GM21526 (cell line): ENCODE measurements around the gene PROCA1.

Experiments used
- ATAC-seq: cut with Tn5 transposase; IDR thresholded peaks from one replicate; pipeline ENCODE4 v1.9.1; 2021; ENCODE audit warnings: moderate library complexity; ENCODE audit not compliant: unreplicated experiment, low FRiP score

PROCA1 gene, protein sequence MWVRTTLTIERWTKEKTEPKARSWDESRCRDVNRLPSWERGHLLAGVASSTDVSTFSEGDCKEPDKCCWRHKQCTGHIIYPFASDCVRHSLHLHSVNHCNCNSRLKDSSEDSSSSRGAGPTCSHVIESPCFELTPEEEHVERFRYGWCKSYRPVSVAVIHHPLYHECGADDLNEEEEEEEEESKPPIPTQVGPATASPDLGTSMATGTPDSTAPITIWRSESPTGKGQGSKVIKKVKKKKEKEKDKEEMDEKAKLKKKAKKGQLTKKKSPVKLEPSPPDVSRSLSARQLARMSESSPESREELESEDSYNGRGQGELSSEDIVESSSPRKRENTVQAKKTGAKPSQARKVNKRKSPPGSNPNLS

DNA sequence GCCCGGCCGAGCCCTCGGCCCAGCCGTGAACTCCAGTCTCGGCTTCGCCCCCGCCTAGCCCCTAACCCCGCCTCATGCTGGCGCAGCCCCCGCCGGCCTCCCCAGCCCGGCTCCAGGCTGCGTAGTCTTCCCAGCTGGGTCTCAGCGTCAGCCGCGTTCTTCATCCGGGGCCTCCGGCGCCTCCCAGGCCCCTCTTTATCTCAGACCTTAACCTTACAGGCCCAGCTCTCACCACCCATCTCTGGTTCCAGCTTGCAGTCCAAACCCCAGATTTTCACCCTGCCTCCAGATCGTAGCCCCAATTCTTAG is at the start of gene PROCA1:
Gene PROCA1 (minus strand): TSS at position 166 of the 309 bp plus-strand sequence. CDS start 228 bp downstream, outside the sequence.
- ATAC-seq: no peak

DNA sequence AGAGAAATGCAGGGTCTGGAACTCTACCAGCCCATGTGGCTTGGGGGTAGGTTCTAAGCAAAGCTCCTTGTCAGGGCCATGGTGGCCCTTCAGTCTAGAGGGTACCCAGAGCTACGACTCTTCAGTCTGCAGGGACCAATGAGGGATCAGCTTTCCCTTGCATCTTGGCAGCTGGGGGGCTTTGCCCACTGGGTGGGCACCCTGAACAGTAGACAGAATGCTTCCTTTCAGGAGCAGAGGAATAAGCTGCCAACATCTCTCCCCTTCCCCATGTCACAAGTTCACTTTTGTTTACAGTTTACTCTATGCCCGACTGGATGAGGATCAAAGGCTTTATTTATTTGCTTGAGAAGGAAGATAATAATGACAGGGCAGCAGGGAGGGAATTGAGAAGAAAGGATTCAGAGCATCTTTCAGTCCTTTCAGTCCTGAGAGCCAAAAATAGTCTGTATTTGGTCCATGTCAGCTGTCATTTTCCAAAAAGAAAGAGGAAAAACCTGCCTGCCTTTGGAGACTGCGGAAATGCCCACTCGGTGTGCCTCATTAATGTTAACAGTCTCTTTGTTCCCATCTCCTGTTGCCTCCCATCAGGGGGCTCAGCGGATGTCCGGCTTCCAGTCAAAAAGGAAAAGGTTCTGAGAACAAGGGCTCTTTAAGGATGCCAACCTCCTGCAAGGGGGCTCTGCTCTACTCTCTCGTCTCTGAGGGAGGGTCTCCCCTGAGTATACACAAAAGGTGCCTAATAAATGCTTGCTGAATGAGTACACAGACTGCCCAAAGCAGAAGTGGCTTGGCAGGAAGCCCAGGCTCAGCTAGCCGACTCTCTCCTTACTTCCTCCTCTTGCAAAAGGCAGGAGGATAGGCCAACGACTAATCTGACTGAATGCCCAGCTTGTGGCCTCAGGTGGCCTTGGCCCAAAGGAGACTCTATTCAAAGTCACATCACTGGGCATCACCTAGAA is 49.2 kb upstream of the PROCA1 start:
- no peak for ATAC-seq

DNA sequence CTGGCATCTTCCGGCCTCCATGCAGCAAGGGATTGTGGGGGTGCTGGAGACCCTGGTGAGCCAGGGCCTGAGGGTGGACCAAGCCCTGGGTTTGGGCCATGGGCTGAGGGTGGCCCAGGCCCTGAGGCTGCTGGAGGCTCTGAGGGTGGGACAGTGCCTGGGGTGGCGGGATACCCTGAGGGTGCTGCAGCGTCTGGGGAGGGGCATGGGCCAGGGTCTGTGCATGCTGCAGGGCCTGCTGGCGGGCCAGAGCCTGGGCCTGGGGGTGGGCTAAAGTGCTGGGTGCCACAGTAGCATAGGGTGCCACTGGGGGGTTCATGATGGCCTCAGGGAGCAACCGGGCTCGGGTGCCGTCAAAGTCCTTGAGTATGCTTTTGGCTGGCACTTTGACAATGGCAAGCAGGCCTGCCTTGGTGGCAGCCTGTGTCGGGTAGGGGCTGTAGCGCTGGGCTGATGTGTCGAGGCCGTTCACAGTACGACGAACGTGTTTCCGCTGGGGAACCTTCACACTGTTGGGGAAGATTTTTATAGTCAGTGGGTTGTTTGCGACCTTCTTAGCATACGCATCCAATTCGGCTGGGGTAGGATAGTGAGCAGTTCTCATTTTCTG is 47.7 kb upstream of the PROCA1 start:
- no peak for ATAC-seq

DNA sequence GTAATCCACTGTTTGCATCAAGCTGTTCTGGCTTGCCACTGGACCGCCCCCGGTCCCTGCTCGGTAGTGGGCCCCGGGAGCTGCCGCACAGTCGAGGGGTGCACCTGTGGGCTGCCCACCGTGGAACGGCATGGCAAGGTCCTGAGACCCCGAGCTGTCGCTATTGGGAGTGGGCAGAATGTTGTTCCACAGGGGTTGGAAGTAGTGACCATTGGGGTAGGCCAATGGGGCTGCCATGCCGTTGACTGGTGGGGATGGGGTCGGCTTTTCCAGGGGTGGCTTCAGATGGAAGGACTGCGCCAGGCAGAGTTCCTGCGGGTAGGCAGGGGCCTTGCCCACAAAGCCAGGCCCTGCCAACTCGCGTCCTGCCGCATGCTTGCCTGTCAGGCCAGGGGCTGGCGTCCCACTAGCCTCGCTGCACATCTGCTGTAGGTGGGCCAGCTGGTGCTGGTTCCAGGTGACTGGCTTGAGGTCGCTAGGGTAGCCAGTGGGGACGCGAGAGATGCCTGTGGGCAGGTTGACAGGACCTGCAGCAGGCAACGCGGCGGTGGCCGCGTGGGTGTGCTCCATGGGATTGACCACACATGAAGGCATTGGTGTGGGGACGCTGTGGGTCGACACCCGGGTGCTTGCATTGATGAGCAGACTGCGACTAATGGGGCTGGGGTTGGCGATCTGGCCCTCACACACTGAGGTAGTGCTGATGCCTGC is 46.9 kb upstream of the PROCA1 start:
- ATAC-seq: no peak

DNA sequence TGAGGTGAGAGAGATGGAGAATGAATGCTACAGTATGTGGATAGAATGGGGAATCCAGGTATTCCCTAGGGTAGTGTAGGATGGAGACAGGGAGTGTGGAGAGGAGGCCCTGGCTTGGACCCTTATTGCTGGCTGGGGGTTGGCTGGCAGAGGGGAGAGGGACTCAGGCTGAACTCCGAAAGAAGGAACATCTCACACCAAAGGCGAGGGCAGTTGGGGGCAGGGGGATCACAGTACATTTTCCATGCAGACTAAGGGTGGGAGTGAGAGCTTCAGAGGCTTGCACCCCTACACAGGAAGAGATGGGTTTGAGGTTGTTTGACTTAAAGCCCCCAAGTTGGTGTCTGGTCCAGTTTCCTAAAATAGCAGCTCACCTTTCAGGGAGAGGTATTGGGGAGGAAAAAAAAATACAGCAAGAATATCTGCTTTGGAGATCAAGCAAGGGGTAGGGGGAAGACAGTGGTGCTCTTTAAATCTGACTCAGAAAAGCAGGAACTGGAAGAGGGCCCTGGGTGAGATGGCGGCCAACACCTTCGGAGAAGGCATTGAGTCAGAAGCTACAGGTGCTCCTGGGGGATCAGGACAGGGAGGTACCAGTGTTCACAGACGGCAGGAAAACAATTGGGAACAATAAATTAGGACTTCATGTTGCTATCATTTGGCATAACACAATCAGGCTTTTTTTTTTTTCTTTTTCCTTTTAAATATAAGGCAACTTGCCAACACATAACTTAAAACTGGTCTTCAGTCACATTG is 44.5 kb upstream of the PROCA1 start:
- no peak for ATAC-seq

DNA sequence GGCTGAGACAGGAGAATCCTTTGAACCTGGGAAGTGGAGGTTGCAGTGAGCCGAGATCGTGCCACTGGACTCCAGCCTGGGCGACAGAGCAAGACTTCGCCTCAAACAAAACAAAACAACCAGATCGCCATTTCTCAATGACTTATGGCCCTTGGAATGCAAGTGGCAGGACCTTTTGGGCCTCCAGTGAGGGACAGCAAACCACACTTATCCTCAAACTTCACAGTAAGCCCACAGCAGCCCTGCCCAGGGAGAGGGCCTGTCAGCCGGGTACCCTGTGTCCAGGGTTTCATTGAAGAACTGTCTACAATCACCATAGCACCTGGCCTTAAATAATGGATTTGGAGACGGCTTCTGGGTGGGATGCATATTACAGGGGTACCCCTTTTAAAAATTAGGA is 43.8 kb upstream of the PROCA1 start:
- no peak for ATAC-seq

DNA sequence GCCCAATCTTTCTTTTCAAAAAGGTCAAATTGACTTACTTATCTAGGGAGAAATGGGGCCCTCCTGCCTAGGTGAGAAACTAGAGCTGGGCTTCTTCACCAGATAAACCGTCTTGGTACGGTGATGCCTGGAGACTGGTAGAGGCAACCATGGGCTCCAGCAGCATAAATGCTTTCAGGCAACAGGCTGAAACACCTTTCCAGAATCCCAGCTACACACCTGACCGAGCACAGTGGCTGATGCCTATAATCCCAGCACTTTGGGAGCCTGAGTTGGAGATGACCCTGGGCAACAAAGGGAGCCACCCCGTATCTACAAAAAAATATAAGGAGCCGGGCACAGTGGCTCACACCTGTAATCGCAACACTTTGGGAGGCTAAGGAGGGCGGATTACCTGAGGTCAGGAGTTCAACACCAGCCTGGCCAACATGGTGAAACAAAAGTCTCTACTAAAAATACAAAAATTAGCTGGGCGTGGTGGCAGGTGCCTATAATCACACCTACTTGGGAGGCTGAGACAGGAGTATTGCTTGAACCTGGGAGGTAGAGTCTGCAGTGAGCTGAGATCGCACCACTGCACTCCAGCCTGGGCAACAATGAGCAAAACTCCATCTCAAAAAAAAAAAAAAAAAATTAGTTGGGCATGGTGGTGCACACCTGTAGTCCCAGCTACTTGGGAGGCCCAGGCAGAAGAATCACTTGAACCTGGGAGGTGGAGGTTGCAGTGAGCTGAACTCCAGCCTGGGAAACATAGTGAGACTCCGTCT is 40.1 kb upstream of the PROCA1 start:
- no peak for ATAC-seq

DNA sequence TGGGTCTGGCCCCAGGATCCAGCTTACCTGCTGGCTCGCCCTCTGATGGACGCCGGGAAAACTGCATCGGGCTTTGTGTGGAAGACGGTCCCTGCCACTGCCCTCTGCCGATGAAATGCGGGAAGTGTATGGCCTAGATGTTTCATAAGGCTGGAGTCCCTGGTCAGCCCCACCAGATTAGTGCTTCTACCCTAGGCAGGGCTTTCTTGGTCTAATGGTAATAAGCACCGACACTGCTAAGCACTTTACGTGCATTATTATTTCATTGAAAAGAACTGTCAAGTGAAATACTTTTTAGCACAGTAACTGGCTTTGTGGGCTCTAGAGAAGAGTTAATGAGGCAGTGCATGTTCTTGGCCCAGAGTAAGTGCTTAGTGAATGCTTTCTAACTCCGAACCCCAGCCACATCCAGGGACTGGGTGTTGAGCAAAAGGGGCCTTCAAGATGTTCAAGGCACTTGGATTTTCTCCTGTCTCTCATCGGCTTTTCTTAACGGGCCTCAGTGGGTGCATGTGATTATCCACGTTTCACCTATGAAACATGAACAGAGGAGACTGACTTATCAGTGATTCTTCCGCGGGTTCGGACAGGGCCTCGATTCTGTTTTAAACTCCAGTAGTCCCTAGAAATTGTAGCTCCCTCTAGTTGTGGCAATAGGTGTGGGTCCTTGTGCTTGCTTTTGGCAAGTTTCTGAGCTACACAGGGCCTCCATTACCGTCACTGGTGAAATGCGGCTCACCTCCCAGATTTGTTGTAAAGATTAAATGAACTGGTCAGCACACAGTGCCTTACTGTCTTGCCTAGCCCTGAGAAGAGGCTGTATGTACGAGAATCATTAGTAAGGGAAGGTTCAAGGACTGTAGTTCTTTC is 38.7 kb upstream of the PROCA1 start:
- peak; percentile 55 for ATAC-seq

DNA sequence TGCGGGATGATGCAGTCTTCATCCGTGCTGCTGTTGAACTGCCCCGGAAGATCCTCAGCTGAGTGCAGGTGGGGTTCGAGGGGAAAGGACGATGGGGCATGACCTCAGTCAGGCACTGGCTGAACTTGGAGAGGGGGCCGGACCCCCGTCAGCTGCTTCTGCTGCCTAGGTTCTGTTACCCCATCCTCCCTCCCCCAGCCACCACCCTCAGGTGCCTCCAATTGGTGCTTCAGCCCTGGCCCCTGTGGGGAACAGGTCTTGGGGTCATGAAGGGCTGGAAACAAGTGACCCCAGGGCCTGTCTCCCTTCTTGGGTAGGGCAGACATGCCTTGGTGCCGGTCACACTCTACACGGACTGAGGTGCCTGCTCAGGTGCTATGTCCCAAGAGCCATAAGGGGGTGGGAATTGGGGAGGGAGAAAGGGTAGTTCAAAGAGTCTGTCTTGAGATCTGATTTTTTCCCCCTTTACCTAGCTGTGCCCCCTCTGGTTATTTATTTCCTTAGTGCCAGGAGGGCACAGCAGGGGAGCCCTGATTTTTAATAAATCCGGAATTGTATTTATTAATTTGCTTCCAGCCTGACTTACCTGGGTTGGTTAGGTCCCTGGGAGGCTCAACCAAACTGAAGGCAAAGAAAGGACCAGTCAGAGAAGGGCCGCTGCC is 38.0 kb upstream of the PROCA1 start:
- ATAC-seq: no peak

DNA sequence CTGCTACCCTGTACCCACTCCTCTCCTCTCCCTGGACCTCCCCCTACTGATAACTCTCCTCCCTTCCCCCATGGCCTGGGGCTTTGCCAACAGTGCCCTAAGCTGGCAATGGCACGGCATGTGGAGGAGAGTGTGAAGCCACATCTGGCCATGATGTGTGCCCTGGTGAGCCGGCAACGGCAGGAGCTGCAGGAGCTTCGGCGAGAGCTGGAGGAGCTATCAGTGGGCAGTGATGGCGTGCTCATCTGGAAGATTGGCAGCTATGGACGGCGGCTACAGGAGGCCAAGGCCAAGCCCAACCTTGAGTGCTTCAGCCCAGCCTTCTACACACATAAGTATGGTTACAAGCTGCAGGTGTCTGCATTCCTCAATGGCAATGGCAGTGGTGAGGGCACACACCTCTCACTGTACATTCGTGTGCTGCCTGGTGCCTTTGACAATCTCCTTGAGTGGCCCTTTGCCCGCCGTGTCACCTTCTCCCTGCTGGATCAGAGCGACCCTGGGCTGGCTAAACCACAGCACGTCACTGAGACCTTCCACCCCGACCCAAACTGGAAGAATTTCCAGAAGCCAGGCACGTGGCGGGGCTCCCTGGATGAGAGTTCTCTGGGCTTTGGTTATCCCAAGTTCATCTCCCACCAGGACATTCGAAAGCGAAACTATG is 37.3 kb upstream of the PROCA1 start:
- no peak for ATAC-seq

DNA sequence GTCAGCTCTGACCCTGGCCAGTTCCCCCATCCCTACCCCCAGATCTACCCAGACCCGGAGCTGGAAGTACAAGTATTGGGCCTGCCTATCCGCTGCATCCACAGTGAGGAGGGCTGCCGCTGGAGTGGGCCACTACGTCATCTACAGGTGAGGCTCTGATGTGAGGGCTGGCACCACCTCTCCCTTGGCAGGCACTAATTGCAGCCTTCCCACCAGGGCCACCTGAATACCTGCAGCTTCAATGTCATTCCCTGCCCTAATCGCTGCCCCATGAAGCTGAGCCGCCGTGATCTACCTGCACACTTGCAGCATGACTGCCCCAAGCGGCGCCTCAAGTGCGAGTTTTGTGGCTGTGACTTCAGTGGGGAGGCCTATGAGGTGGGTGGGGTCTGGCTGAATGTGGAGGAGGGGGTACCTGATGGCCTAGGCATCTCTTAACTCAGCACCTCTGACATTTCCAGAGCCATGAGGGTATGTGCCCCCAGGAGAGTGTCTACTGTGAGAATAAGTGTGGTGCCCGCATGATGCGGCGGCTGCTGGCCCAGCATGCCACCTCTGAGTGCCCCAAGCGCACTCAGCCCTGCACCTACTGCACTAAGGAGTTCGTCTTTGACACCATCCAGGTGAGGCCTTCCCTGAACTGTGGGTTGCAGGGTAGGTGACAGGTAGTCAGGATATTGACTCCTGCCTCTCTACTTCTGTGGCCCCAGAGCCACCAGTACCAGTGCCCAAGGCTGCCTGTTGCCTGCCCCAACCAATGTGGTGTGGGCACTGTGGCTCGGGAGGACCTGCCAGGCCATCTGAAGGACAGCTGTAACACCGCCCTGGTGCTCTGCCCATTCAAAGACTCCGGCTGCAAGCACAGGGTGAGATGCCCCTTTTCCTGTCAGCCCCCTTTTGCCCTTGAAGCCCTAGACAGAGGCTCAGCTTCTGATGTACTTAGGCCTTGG is 36.4 kb upstream of the PROCA1 start:
- no peak for ATAC-seq

DNA sequence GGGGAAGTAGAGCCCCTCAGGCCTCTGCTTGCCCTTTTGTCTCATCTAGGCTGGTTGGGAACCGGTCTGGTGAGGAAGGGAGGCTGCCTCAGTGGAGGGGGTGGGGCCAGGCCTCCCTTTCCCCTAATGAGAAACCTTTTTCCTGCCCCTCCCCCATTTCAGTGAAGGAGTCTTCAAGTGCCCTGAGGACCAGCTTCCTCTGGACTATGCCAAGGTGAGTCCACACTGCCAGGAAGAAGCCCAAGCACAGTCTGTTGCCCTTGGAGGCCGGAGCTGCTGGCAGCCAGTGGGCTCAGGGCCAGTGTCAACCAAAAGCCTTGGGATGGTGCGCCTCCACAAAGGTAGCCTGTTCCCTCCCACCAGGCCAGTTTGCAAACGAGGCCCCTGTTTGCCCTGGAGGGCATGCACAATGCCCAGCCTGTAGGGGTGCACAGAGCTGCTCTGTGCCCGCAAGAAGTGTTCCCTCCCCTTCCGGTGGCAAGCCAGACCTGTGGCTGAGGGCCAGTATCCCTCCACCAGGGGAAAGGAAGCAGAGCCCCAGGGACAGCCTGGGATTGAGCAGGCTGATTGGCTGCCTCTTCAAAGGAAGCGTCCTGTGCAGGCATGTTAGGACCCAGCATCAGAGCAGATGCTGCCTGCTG is 35.5 kb upstream of the PROCA1 start:
- no peak for ATAC-seq

DNA sequence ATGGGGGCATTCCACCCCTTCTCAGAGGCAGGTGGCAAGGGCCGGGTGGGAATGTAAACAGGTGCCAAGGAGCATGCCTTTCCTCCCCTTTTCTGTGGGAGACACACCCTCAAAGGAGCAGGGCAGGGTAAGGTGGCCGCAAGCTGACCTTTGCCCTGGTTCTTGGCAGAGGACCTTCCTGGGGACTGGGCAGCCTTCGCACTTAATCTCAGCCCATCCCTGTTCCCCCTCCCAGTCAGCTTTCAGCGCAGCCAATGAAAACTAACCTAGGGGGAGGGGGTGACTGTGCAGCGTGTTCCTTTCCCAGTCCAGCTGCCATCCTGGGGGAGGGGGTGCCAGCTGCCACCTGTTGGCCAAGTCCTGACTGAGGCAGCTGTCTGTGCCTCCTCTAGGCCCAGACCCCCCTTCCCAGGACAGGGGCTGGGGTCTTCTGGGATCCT is 34.9 kb upstream of the PROCA1 start:
- no peak for ATAC-seq

DNA sequence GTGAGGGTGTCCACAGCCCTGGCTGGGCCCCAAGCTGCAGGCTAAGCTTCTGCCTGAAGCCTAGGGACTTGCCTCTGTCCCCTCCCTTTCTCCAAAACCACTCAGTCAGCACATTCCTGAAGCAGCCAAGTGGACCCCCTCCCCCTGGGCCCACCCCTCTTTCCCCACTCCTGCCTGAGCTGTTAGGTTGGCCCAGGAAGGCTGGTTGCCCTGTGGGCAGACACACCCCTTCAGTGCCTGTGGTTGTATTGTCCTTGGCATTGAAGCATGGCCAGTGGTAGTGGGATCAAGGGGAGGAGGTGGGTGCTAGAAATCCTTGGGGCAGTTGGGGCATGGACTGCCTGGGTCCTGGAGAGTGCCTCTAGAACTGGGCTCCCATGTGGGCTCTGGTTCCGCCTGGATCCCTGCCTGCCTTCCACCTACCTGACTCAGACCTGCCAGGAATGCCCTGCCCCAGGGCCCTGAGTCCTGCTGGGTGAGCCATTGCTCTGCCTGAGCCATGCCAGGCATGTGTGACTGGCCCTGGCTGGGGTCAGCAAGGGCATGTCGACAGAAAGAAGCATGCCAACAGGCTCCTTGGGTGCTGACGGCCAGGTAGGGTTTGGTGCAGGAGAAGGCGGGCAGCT is 34.2 kb upstream of the PROCA1 start:
- no peak for ATAC-seq
